HG03060 (cell line): ENCODE results near the gene HDAC10.

ENCODE experiments used
- ATAC-seq: cut with Tn5 transposase; IDR thresholded peaks from one replicate; pipeline ENCODE4 v1.9.1; 2021; ENCODE audit warnings: low read depth, moderate number of reproducible peaks; ENCODE audit not compliant: unreplicated experiment

The HDAC10 gene, protein sequence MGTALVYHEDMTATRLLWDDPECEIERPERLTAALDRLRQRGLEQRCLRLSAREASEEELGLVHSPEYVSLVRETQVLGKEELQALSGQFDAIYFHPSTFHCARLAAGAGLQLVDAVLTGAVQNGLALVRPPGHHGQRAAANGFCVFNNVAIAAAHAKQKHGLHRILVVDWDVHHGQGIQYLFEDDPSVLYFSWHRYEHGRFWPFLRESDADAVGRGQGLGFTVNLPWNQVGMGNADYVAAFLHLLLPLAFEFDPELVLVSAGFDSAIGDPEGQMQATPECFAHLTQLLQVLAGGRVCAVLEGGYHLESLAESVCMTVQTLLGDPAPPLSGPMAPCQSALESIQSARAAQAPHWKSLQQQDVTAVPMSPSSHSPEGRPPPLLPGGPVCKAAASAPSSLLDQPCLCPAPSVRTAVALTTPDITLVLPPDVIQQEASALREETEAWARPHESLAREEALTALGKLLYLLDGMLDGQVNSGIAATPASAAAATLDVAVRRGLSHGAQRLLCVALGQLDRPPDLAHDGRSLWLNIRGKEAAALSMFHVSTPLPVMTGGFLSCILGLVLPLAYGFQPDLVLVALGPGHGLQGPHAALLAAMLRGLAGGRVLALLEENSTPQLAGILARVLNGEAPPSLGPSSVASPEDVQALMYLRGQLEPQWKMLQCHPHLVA

GRCh38 chr22:50250555-50251476 lies at the start of gene HDAC10:
TSS of gene HDAC10 (minus strand) at chr22:50251265. CDS start at chr22:50251032, 233 bp downstream.
- no peak for ATAC-seq

- ATAC-seq = no peak
These were observed 49.7 kb upstream of the HDAC10 start for GRCh38 chr22:50300620-50301257.

DNA sequence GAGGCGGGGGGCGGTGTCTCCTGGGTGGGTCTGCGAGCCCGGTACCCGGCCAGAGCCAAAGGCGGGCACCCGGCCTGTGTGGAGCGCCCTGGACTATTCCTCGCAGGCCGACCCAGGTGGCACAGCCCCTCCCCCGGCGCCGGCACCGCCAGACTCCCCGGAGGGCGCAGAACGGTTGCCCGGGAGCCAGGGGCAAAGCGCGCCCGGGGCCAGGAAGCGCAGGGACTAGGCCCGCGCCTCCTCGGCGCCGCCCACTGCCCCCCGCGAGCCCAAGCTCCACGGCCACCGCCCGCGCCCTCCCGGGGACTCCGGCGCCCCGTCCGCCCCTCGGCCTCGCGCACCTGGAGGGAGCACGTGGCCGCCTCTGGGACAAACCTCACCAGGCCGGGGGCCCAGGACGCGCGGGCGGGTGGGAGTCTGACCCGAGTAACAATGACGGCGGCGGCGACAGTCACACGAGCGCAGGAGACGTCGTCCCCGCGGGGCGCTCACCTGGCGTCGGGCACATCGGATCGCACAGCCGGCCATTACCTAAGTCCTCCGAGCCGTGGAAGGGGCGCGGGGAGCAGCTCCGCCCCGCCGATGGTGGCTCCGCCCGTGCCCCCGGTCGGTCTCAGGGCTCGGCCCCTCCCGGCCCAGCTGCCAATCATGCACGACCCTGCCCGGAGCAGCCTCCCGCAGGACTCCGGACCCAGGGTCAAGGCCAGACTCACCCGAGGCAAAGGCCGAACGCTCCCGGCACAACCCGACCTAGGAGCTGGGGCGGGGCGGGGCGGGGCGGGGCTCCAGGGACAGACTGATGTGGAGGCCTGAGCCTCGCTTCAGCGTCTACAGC lies 48.9 kb upstream of the HDAC10 start:
- no peak for ATAC-seq

- ATAC-seq = no peak
These were observed 48.1 kb upstream of the HDAC10 start for GRCh38 chr22:50298937-50299784.

DNA sequence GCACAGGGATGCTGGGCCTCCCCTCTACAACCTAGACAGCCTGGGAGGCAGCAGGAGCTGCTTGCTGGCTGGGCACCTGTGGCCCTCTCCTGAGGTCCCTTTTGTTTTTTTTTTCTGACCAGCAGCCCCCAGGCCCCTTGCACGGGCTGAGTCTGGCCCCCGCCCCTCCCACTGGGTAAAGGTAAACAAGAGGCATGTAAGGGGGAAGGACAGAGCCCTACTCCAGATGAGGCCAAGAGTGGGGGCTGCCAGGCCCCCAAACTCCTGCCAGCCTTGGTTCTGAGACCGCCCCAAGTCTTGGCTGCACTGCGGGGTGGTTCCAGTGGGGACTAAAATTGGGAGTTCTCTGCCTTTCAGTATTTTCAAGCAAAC lies 47.2 kb upstream of the HDAC10 start:
- no peak for ATAC-seq

DNA sequence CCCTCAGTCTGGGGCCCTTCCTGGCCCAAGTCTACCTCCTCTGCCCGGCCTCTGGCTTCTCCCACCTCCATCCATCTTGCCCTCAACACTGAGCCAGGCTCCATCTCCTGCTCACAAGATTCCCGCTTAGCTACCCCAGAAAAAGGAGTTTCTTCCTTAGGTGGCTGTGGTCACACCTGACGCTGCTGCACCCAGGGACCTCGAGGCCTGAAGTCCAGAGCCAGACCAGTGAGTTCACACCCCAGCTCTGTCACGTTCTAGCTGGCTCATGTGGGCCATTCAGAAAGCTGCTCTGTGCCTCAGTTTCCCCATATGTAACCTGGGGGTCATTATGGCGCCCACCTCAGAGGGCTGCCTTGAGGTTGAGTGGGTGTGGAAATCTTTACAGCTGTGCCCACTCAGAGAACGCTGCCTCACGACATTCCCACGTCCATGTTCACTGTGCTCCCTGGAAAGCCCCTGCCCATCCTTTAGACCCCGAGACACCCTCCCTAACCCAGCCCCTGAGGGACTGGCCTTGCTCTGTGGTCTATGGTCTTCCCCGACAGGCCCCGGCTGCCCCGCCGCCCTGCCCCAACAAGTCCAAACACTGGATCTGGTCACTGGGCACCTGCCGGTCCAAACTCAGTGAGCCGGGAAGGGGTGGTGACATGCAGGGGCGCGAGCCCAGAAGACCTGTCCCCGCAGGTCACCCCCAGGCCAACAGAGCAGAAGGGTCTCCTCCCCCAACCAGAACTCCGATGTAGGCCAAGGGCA lies 46.6 kb upstream of the HDAC10 start:
- no peak for ATAC-seq

DNA sequence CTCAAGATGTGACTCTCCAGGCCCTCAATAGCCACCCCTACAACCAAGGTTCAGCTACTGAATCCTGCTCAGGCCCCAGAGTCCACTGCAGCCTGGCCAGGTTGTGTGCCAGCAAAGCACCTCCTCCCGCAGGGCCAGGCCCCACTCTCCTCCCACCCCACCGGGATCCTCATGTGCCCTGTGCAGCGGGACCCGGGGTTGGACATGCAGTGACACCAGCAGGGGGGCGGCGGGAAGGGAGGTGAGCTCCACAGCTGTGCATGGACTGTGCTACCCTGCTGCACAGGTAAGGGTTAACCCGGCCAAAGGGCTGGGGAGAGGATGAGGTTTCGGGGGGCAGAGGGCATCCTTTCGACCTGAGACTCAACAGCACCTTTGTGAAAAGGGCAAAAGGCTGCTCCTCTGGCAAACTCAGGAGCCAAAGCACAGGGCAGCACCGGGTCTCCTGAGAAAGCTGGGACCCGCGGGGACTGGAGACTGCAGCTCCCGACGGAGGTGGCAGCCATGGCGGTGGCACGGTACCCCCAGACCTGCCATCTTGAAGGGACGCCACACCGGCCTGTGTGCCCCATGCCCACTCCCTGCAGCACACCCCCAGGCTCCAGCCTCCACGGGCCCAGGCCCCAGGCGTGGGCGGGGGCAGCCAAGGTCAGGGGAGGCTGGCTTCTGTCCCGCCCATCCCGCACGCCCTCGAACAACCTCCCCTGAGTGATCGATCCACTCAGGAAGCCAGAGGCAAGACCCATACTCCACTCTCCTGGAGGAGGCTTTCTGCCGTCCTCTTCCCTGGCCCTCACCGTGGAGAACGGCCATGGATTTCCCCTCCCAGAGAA lies 45.8 kb upstream of the HDAC10 start:
- ATAC-seq = no peak

DNA sequence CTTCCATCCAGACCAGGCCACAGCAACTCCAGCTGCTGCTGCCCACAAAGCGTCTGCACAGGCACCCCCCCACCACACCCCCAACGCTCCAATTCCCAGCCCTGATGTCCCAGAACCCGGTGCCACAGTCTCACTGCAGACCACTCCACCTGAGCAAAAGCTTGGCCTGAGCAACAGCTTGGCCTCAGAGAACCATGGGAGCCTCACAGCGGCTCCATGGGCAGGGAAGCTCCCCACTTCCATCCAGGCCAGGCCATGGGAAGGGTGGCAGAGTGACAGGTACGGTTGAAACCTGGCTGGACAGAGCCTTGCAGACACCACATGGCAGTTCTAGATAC lies 43.2 kb upstream of the HDAC10 start:
- ATAC-seq = no peak

- no peak for ATAC-seq
These were observed 42.6 kb upstream of the HDAC10 start for GRCh38 chr22:50293441-50294318.

DNA sequence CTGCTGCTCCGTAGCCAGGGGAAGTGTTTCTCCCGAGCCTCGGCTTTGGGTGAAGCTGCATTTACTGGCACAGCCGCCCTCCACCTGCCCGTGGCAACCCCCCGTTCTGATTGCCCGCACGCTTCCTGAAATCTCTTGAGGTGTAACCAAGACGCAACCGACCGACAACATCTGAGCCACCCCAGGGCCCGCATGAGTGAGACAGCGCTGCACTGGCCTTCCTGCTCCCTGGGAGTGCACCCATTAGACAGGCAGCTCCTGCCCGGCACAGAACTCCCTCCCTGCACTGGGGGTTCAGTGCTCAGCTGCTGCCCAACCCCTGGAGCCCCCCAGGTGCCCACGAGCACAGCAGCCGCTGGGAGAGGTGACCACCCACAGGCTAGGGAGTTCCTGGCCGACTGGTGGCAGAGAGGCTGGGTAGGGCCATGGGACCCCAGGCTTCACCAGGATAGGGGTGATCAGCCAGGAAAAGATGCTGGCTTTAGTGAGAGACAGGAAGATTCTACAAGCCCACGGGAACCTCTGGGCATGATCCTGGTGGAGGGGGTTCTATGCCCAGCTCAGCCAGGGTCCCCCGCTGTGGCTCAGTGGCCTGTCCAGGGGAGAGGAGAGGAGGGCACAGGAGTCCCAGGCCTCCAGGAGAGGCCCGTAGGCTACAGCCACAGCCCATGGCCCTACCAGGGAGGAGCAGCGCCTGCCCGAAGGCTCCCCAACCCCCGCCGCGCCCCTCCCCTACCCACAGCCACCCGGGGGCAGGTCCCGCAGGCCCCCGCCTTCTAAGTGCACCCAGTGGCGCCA lies 41.8 kb upstream of the HDAC10 start:
- ATAC-seq = no peak

DNA sequence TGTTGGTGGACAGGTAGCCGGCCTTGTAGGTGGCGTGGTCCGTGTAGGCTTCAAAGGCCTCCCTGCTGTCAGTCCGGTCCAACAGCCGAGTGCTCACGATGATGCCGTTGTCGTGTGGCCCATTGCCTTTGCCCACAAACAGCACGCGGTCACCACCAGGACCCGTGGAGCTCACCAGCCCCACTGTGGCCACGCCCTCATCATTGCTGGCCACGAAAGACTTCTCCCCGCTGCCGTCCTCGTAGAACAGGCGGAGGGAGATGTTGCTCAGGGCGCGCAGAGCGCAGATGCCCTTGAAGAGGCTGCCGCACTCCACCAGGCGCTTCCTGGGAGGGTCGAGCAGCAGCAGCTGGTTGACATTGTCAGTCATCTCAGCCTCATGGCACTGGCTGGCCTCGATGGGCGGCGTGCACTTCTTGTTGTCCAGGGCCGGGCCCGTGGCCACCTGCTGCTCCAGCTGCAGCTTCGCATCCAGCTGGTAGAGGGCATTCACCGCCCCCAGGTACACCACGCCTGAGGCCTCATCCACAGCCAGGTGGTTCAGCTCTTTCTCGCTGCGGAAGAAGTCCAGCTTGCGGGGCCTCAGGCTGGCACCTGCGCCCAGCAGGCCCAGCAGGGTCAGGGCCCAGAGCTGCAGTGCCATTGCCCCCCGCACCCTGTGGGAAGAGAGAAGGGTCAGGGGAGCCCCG lies 39.0 kb upstream of the HDAC10 start:
- ATAC-seq = no peak

GRCh38 chr22:50289151-50289941 lies 38.3 kb upstream of the HDAC10 start:
- no peak for ATAC-seq

GRCh38 chr22:50287731-50288130 lies 36.7 kb upstream of the HDAC10 start:
- ATAC-seq = no peak

DNA sequence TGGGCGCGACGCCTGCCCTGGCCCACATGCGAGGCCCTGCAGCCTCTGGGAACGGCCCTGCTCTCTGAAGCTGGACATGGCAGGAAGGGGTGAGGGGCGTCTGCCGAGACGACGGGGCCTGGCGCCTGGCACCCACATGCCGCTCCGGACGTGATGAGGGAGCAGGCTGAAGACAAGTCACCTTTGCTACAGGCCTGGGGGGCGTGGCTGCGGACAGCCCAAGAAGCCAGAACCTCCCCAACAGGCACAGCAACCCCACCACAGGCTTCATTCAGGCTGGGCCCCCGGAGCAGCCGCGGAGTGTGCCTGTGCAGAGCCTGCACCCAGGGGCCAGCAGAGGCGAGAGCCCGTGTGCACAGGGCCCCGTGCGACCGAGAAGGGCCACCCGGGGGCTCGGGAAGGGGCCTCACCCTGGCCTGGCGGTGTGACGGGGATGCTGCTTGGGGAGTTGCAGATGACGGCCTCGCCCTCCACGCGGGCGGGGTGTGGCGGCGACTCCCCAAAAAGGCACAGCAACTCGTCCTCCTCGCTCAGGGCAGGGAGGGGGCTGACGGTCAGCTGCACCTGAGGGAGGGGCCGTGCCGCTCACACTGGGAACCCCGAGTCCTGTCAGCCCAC lies 35.7 kb upstream of the HDAC10 start:
- ATAC-seq = no peak
